Nucleus accumbens (tissue), 56 donors: ENCODE measurements around the gene COG2.
"Not testable (repeated sequence)": the region's sequence is repeated elsewhere in the genome, so short reads cannot be mapped to it uniquely, and the experiment has no call there.

Experiments used
- DNase-seq, 56 donors: peaks; one replicate each; lab custom pipeline; 2025; lab: John Stamatoyannopoulos, UW

The COG2 gene

GRCh38 chr1:230698964-230699363, 56.7 kb downstream of the COG2 start:
- DNase-seq = not testable (repeated sequence)

- DNase-seq = no peak
Measured at GRCh38 chr1:230699716-230700115, 57.4 kb downstream of the COG2 start.

- no peak for DNase-seq
Measured at GRCh38 chr1:230700132-230700531, 57.9 kb downstream of the COG2 start.

- peak in 19 of 56 donors; percentile 24 to 75 (median 41) for DNase-seq
Measured at GRCh38 chr1:230701434-230701833, 59.2 kb downstream of the COG2 start.

- no peak for DNase-seq
Measured at GRCh38 chr1:230701895-230702768, 59.9 kb downstream of the COG2 start.

- DNase-seq = no peak
Measured at GRCh38 chr1:230702934-230703678, 60.8 kb downstream of the COG2 start.

GRCh38 chr1:230703679-230704385, 61.6 kb downstream of the COG2 start:
- no peak for DNase-seq

DNA sequence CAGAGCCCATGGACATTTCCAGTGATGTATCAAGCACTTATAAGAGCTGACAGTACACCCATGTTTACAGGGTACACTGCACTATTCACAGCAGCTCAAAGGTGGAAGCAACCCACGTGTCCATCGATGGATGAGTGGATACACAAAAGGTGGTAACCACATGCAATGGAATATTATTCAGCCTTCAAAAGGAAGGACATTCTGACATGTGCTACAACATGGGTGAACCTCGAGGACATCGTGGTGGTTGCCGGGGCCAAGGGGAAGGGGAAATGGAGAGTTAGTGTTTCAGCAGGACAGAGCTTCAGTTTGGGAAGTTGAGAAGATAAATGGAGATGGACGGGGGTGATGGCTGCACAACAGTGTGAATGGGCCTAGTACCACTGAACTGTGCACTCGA, 62.5 kb downstream of the COG2 start:
- no peak for DNase-seq

GRCh38 chr1:230705289-230706019, 63.2 kb downstream of the COG2 start:
- no peak for DNase-seq

GRCh38 chr1:230706020-230706699, 63.9 kb downstream of the COG2 start:
- no peak for DNase-seq

DNA sequence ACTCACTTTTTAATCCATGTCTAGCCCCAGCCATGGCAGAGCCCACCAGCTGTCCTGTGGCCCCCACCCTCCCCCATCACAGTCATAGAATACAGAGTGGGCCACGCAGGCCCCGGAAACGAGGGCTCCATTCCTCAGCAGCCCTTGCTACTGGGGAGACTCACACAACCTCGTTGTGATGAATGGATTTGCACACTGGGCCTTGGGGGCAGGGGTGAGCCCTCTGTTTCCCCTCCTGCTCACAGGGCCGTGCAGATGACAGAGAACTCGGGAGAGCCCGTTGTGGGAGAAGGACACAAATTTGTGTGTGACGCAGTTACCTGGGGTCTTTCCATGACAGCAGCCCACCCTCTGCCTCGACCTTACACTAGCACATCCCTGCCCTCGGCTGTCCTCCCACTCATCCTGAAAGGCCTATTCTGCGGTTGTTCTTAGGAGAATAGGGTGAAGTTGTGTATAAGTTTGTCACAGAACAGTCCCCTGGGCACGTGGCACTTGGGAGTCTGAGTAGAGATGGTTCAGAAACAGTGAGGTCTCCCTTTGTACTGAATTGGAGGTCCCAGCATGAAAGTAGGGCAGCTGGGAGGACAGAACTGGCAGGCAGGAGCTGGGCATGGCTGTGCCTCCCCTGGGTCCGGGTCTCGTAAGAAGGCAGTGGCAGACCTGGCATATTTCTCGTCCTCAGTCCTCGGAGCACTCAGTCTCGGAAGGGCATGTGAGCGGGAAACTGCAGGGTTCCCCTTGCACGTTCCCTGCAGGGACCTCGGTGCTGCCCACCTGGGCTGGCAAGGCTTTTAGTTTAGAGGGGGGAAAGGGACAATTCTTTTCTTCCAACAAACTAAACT, 64.8 kb downstream of the COG2 start:
- DNase-seq = no peak

DNA sequence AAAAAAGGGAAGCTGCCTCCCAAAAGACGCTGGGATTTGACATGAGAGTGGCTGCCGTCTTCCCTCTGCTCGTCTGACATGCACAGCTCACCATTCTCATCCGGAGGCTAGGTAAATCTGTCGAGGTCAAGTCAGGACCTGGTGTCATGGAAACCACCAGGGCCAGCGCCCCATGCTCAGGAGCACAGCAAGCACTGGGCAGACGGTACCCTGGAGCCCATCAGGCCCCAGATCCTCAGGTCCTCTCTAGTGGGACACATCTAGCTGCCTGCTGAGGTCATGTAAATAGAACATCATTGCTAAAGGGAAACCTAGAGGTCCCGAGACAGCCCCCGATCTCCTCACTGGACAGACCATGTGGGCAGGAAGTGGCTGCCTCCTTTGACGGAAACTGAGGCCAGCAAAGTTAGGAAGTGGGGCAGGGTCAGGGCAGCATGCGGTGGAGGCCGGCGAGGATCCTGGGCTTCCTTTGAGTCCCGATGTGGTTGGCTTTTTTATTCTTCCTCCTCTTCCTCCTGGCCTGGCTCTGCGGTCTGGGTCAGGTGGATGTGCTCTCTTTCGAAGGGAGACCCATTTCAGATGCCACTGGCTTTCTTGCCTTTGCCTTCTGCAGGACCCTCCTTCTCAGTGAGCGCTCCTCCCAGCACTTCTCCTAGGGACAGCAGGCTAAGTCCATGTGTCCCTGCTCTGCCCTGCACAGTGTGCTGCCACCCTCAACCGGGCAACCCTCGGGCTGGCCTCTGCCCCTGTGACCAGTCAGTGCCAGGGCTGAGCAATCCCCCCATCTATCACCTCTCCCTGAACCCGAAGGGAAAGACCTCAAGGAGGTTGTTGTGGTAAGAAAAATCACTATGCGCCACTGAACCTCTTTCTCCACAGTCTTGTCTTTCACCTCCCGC, 65.7 kb downstream of the COG2 start:
- no peak for DNase-seq

DNA sequence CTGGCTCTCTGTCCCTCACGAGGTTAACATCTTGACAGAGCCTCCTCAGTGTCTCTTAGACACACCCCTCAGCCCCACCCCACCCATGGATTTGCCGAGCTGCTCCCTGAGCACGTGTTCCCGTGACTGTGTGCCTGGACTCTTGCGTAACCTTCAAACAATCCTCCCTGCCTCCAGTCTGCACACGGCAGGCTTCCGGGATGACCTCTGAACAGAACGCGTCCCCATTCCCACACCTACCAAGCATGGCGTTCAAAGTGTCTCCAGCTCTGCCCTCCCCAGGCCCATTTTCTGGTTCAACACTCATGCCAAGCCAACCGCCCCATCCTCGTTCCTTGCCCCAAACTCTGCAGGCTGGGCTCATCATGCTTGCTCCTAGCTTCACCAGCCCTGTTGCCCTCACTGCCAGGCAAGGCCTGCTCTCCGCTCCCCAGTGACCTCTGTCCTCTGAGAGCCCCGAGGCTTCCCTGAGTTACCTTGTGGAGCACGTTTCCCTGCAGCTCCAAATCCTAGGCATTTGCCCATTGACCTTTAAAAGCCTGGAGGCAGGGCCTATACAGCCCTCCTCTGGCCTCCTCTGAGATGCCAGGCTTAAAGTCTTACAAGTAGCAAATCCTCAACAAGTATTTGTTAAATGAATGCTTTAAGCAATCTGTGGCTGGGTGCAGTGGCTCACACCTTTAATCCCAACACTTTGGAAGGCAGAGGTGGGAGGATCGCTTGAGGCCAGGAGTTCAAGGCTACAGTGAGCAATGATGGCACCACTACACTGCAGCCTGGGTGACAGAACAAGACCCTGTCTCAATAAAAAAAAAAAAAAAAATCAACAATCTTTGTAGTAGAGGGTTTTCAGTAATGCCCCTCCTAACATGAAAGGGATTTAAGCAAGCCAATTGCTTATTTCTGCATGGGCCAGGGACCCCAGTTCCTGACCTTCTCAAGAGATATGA, 66.6 kb downstream of the COG2 start:
- DNase-seq = no peak

DNA sequence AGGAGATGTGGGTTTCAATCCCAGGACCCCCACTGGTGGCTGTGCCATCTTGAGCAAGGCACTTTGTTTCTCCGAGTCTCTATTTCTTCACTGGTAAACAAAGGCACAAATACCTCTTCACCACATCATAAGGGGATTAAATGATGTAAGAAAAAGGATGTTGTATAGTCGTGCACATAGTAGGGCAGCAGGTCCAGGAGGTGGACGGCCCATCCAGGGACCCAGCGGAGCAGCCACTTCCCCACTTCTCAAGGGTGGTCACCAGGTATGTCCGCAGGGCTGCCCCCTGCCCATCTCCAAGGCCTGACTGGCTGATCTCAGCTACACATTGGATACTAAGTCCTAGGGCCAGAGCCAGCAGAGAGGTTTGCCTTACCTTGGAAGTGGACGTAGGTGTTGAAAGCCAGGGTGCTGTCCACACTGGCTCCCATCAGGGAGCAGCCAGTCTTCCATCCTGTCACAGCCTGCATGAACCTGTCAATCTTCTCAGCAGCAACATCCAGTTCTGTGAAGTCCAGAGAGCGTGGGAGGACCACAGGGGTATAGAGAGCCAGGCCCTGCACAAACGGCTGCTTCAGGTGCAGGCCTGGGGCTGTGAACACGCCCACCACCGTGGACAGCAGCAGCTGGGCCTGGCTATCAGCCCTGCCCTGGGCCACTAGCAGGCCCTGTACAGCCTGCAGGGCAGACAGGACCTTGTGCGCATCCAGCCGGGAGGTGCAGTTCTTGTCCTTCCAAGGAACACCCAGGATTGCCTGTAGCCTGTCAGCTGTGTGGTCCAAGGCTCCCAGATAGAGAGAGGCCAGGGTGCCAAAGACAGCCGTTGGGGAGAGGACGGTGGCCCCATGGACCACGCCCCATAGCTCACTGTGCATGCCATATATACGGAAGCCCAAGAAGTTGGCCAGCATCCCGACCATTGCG, 67.6 kb downstream of the COG2 start:
- DNase-seq = no peak

- no peak for DNase-seq
Measured at GRCh38 chr1:230710543-230710904, 68.2 kb downstream of the COG2 start.

DNA sequence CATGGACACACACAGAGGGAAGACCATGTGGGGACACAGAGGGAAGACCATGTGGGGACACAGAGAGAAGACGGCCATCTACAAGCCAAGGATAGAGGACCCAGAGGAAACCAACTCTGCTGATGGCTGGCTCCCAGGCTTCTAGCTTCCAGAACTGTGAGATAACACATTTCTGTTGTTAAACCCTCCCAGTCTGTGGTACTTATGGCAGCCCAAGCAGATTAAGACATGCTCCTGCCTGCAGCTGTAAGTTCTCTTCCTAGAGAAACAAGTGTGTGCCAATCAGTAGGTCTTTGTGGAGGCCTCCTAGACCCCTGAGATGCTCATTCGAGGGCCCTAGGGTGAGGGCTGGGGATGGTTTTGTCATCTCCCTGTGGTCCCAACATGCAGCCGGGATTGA, 69.0 kb downstream of the COG2 start:
- no peak for DNase-seq
